H1 (cell line): ENCODE measurements around the gene NOD2. TPM values are rescaled to one million over a fixed set of nuclear protein-coding genes. Genes with fewer than 3 reads are reported as not detected.
A peak's percentile ranks its signal among the peaks of the same experiment; 100 is the strongest.

ENCODE experiments used
- CTCF ChIA-PET: fragments of 300-600 bp; sonication (Branson Sonifier 250); formaldehyde crosslinking; loops from one replicate; lab custom pipeline; 2021; ENCODE audit not compliant: partially characterized antibody; lab: Charles Lee
- POLR2A ChIA-PET: fragments of 300-600 bp; sonication (Branson Sonifier 250); formaldehyde crosslinking; loops from one replicate; lab custom pipeline; 2021; ENCODE audit warnings: inconsistent platforms; ENCODE audit not compliant: partially characterized antibody; lab: Charles Lee
- DNase-seq, 2 experiments: peaks; one replicate each; pipeline versions ENCODE4 v3.0.0 to v3.0.0-alpha.2; 2010 to 2022; ENCODE audit warnings: low spot score in 2 of 2, low read depth in 1 of 2, mixed read lengths in 1 of 2
- FAIRE-seq: peaks from 2 replicates; lab custom pipeline; 2011; peaks lifted over from hg19 to GRCh38; lab: Jason Lieb, UNC
- H2AFZ ChIP-seq: 2 replicates; pipeline ENCODE4 v1.8.1; 2012; ENCODE audit warnings: low read length, inconsistent platforms
- H2AK5ac ChIP-seq: 2 replicates; pipeline ENCODE4 v1.6.1; 2013; ENCODE audit warnings: low read depth, low read length
- H2BK120ac ChIP-seq: replicated peaks from 2 replicates; pipeline ENCODE3; 2013; ENCODE audit warnings: low read depth, low read length, inconsistent platforms
- H2BK12ac ChIP-seq: 2 replicates; pipeline ENCODE4 v1.6.1; 2013; ENCODE audit warnings: low read depth, low read length
- H2BK15ac ChIP-seq: 2 replicates; pipeline ENCODE4 v1.6.1; 2013; ENCODE audit warnings: low read length
- H2BK20ac ChIP-seq: 2 replicates; pipeline ENCODE4 v1.6.1; 2013; ENCODE audit warnings: low read length
- H2BK5ac ChIP-seq: 2 replicates; pipeline ENCODE4 v1.6.1; 2013; ENCODE audit warnings: low read depth, low read length
- H3K14ac ChIP-seq: 2 replicates; pipeline ENCODE4 v1.6.1; 2013; ENCODE audit warnings: inconsistent platforms; ENCODE audit not compliant: insufficient read length
- H3K18ac ChIP-seq: 2 replicates; pipeline ENCODE4 v1.6.1; 2013; ENCODE audit warnings: low read length; ENCODE audit errors: extremely low read depth
- H3K23ac ChIP-seq: 2 replicates; pipeline ENCODE4 v1.6.1; 2013; ENCODE audit warnings: inconsistent platforms; ENCODE audit not compliant: insufficient read length
- H3K23me2 ChIP-seq: 2 replicates; pipeline ENCODE4 v1.6.1; 2013; ENCODE audit warnings: low read depth, low read length
- H3K27ac ChIP-seq: 2 replicates; pipeline ENCODE4 v1.6.1; 2011; ENCODE audit warnings: low read depth, low read length, inconsistent platforms
- H3K27me3 ChIP-seq, 4 experiments: replicated peaks in 1 of 4; 1 replicate in 1 of 4; 2 replicates in 3 of 4; pipeline versions ENCODE4 v1.6.1 to v1.8.1; 2011 to 2013; ENCODE audit warnings: low read length in 3 of 4, mild to moderate bottlenecking in 3 of 4, inconsistent platforms in 2 of 4, mixed read lengths in 2 of 4, moderate library complexity in 1 of 4; ENCODE audit not compliant: control insufficient read depth in 3 of 4, insufficient read depth in 3 of 4; ENCODE audit errors: extremely low read depth in 1 of 4
- H3K36me3 ChIP-seq, 4 experiments: 2 replicates each; pipeline versions ENCODE4 v1.6.1 to v1.8.1; 2011 to 2013; ENCODE audit warnings: mild to moderate bottlenecking in 4 of 4, low read length in 3 of 4, moderate library complexity in 2 of 4, control low read depth in 1 of 4, inconsistent platforms in 1 of 4; ENCODE audit not compliant: insufficient read depth in 4 of 4, control insufficient read depth in 2 of 4
- H3K4ac ChIP-seq: replicated peaks from 2 replicates; pipeline ENCODE3; 2013; ENCODE audit warnings: low read length, low read depth, mixed read lengths, inconsistent platforms; ENCODE audit not compliant: insufficient read length
- H3K4me1 ChIP-seq, 4 experiments: replicated peaks in 1 of 4; 1 replicate in 1 of 4; 2 replicates in 3 of 4; pipeline versions ENCODE4 v1.6.1 to v1.8.1; 2011 to 2013; ENCODE audit warnings: low read length in 3 of 4, inconsistent platforms in 2 of 4, mixed read lengths in 1 of 4; ENCODE audit not compliant: insufficient read depth in 4 of 4, control insufficient read depth in 3 of 4
- H3K4me2 ChIP-seq, 2 experiments: 2 replicates each; pipeline versions ENCODE4 v1.6.1 to v1.8.1; 2011 to 2013; ENCODE audit warnings: low read depth in 2 of 2, low read length in 2 of 2, control low read depth in 1 of 2, inconsistent platforms in 1 of 2, mild to moderate bottlenecking in 1 of 2; ENCODE audit not compliant: insufficient read depth in 1 of 2
- H3K4me3 ChIP-seq, 4 experiments: fragments of 200-600, 300-600 bp in 1 of 4; sonication (generic), shearing (Covaris generic), sonication (Bioruptor Twin) in 1 of 4; 2 replicates each; pipeline versions ENCODE4 v1.5.1 to v1.8.1; 2011 to 2016; ENCODE audit warnings: low read length in 4 of 4, low read depth in 3 of 4, control low read depth in 2 of 4, inconsistent platforms in 2 of 4, mild to moderate bottlenecking in 2 of 4, mixed read lengths in 1 of 4, moderate library complexity in 1 of 4; ENCODE audit not compliant: insufficient read depth in 2 of 4; ENCODE audit errors: extremely low read depth in 1 of 4
- H3K56ac ChIP-seq: replicated peaks from 2 replicates; pipeline ENCODE3; 2013; ENCODE audit warnings: low read depth, mild to moderate bottlenecking, mixed read lengths, low read length, inconsistent platforms; ENCODE audit not compliant: insufficient read length
- H3K79me1 ChIP-seq: 2 replicates; pipeline ENCODE4 v1.6.1; 2013; ENCODE audit warnings: low read depth, low read length, control low read depth
- H3K79me2 ChIP-seq, 2 experiments: 2 replicates each; pipeline versions ENCODE4 v1.6.1 to v1.8.1; 2012 to 2013; ENCODE audit warnings: low read length in 2 of 2, mild to moderate bottlenecking in 2 of 2, inconsistent platforms in 1 of 2; ENCODE audit not compliant: insufficient read depth in 2 of 2, control insufficient read depth in 1 of 2
- H3K9ac ChIP-seq, 4 experiments: replicated peaks in 1 of 4; 1 replicate in 1 of 4; 2 replicates in 3 of 4; pipeline versions ENCODE4 v1.6.1 to v1.8.1; 2011 to 2013; ENCODE audit warnings: low read depth in 3 of 4, low read length in 3 of 4, control low read depth in 2 of 4, mild to moderate bottlenecking in 2 of 4, moderate library complexity in 2 of 4, inconsistent platforms in 1 of 4; ENCODE audit errors: extremely low read depth in 1 of 4
- H3K9me3 ChIP-seq, 2 experiments: 2 replicates each; pipeline versions ENCODE4 v1.6.1 to v1.8.1; 2012 to 2013; ENCODE audit warnings: mild to moderate bottlenecking in 2 of 2, moderate library complexity in 2 of 2, control low read depth in 1 of 2, inconsistent platforms in 1 of 2, low read depth in 1 of 2, low read length in 1 of 2, mixed read lengths in 1 of 2; ENCODE audit not compliant: insufficient read depth in 2 of 2
- H4K20me1 ChIP-seq, 2 experiments: replicated peaks in 1 of 2; 2 replicates each; pipeline versions ENCODE3 to v1.8.1; 2011 to 2013; ENCODE audit warnings: inconsistent platforms in 2 of 2, low read length in 2 of 2, mild to moderate bottlenecking in 1 of 2; ENCODE audit not compliant: insufficient read depth in 2 of 2, control insufficient read depth in 1 of 2
- H4K5ac ChIP-seq: 2 replicates; pipeline ENCODE4 v1.6.1; 2013; ENCODE audit warnings: low read length, low read depth, mixed read lengths, inconsistent platforms; ENCODE audit not compliant: insufficient read length
- H4K8ac ChIP-seq: 2 replicates; pipeline ENCODE4 v1.8.0; 2013; ENCODE audit warnings: mild to moderate bottlenecking, moderate library complexity, low read length, inconsistent platforms; ENCODE audit not compliant: insufficient read depth; ENCODE audit errors: extremely low read depth
- H4K91ac ChIP-seq: replicated peaks from 2 replicates; pipeline ENCODE3; 2013; ENCODE audit warnings: low read length, mixed read lengths, inconsistent platforms; ENCODE audit not compliant: insufficient read length
- E2F6 ChIP-seq: IDR thresholded peaks from 2 replicates; pipeline ENCODE4 v1.6.1; 2012; ENCODE audit warnings: inconsistent platforms
- JUN ChIP-seq: IDR thresholded peaks from 2 replicates; pipeline ENCODE4 v1.6.1; 2011; ENCODE audit warnings: low read depth, mild to moderate bottlenecking, improper control_type of control experiment, low read length
- JUND ChIP-seq: IDR thresholded peaks from 2 replicates; pipeline ENCODE4 v1.6.1; 2011; ENCODE audit warnings: mild to moderate bottlenecking, improper control_type of control experiment, low read length
- KDM5A ChIP-seq: fragments of 200-600 bp; IDR thresholded peaks from 2 replicates; pipeline ENCODE4 v1.7.1; 2012; ENCODE audit warnings: mild to moderate bottlenecking, low read length, inconsistent platforms, mixed read lengths
- RAD21 ChIP-seq, 2 experiments: IDR thresholded peaks in 1 of 2; conservative IDR thresholded peaks in 1 of 2; 2 replicates each; pipeline ENCODE4 v1.6.1; 2011; ENCODE audit warnings: low read depth in 2 of 2, low read length in 2 of 2, improper control_type of control experiment in 1 of 2, inconsistent platforms in 1 of 2, mild to moderate bottlenecking in 1 of 2, moderate library complexity in 1 of 2
- RBBP5 ChIP-seq: IDR thresholded peaks from 2 replicates; pipeline ENCODE4 v1.7.1; 2012; ENCODE audit warnings: low read depth, mild to moderate bottlenecking, inconsistent platforms, low read length, moderate library complexity, borderline replicate concordance
- RNF2 ChIP-seq: fragments of 200-900, 300-1000 bp; sonication (generic); IDR thresholded peaks from 2 replicates; pipeline ENCODE4 v1.7.1; 2016; ENCODE audit warnings: borderline replicate concordance, low read depth, mild to moderate bottlenecking, antibody characterized with exemption, low read length; ENCODE audit not compliant: poor library complexity, severe bottlenecking; ENCODE audit errors: missing control alignments
- SAP30 ChIP-seq: fragments of 300-600 bp; sonication (generic); IDR thresholded peaks from 2 replicates; pipeline ENCODE4 v1.7.1; 2012; ENCODE audit warnings: low read length, moderate library complexity, mild to moderate bottlenecking, inconsistent platforms; ENCODE audit not compliant: insufficient read depth, insufficient replicate concordance
- SP2 ChIP-seq: IDR thresholded peaks from 2 replicates; pipeline ENCODE4 v1.6.1; 2012; ENCODE audit warnings: mild to moderate bottlenecking, low read length, inconsistent platforms
- TAF1 ChIP-seq: IDR thresholded peaks from 2 replicates; pipeline ENCODE4 v1.6.1; 2011; ENCODE audit warnings: mild to moderate bottlenecking, low read depth, low read length
- ZNF274 ChIP-seq: IDR thresholded peaks from 2 replicates; pipeline ENCODE4 v1.7.0; 2012; ENCODE audit warnings: low read length, borderline replicate concordance; ENCODE audit errors: extremely low read depth
- WGBS, 2 experiments: shearing (Covaris generic) in 1 of 2; methylation state at CpG; one replicate each; pipeline versions ENCODE4 v1.1.6 to v1.1.7; 2013 to 2015; ENCODE audit warnings: low lambda C conversion rate in 2 of 2, mixed read lengths in 2 of 2, inconsistent platforms in 1 of 2, low coverage in 1 of 2, missing lambda C conversion rate in 1 of 2; ENCODE audit not compliant: insufficient replicate concordance in 2 of 2, insufficient coverage in 1 of 2, insufficient read length in 1 of 2; ENCODE audit errors: extremely low coverage in 1 of 2, missing lambda C conversion rate in 1 of 2; 5-methylcytosine and 5-hydroxymethylcytosine counted together
- polyA plus RNA-seq, 7 experiments: library from polyadenylated mRNA; depleted of rRNA in 3 of 7; stranded (reverse) in 5 of 7; unstranded in 2 of 7; fragments of >200 nt in 5 of 7; fragments of 200-250 nt in 2 of 7; gene quantifications; 1 replicate in 5 of 7; 2 replicates in 1 of 7; 4 replicates in 1 of 7; pipeline versions ENCODE4 v1.2.1 to v1.2.3, GENCODE V29; 2011 to 2013; ENCODE audit warnings: missing spikeins in 2 of 7, mixed read lengths in 2 of 7
- total RNA-seq: library from RNA; stranded (reverse); fragmentation: NEBNext Ultra II Directional; extraction: Animal tissue kit (Norgen Biotek cat#: 25700); gene quantifications from 2 replicates; pipeline ENCODE4 v1.2.1, GENCODE V29; 2021
- TF ChIP-seq, protein P1 (sequence below): IDR thresholded peaks from 2 replicates; pipeline ENCODE4 v1.6.1; 2012; ENCODE audit warnings: inconsistent platforms

Gene NOD2
- total and polyA plus RNA-seq, 2 of the 8 experiments (the other 6 are each of a cell fraction or from before 2014, with no cell fraction given), result 0.37 to 0.42 TPM

DNA sequence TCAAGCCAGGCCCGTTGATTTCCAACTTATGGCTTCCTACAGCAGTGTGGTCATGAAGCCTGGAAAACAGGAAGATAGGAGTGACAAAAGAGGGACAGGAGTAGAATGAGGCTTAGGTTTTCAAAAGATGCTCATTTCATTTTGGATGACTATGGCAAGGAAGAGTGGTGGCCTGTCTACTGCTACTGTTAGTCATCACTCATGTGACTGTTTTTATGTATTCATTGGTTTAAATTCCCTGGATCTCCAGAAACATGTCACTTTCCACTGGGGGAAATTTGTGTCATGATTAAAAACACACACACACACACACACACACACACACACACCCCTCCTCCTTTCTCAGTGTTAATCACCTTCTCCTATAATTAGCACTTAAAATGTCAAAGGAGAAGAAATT, 47.3 kb downstream of the NOD2 start:
- 50% methylated on average over 1 of the region's 1 CpG; no CpG with 5 or more reads in 1 of the 2 experiments for WGBS, 2 experiments
- no peak overlapping the region for H3K4ac ChIP-seq
- no peak overlapping the region for H2BK20ac ChIP-seq
- no peaks in the 10 kb centered on the region for H3K79me2 ChIP-seq
- H2BK5ac ChIP-seq, result no peak overlapping the region
- H3K36me3 ChIP-seq, result no peaks in the 10 kb centered on the region
- no peak overlapping the region for H3K9ac ChIP-seq
- H2BK12ac ChIP-seq, result no peak overlapping the region
- POLR2A ChIA-PET, result no interaction called here
- TF ChIP-seq SP2, result no peak
- no peak for TF ChIP-seq TAF1
- TF ChIP-seq KDM5A, result no peak
- no peak for TF ChIP-seq RAD21 (IDR thresholded peaks at IDR 0.05 in 1 of 2, conservative IDR thresholded peaks at IDR 0.05 in 1 of 2; ENCODE audit: low read depth in 2 of 2, low read length in 2 of 2)
- TF ChIP-seq, protein P1, sequence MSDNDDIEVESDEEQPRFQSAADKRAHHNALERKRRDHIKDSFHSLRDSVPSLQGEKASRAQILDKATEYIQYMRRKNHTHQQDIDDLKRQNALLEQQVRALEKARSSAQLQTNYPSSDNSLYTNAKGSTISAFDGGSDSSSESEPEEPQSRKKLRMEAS, result no peak
- no peak for TF ChIP-seq RBBP5
- TF ChIP-seq JUN, result no peak
- TF ChIP-seq JUND, result no peak
- no peak for TF ChIP-seq ZNF274
- TF ChIP-seq E2F6, result no peak
- no peak for TF ChIP-seq RNF2
- TF ChIP-seq SAP30, result no peak
- H3K18ac ChIP-seq, result no peak overlapping the region
- H4K5ac ChIP-seq, result no peak overlapping the region
- H2AFZ ChIP-seq, result no peak overlapping the region
- no peak overlapping the region for H3K56ac ChIP-seq
- no peaks in the 10 kb centered on the region for H3K79me1 ChIP-seq
- H3K23me2 ChIP-seq, result no peaks in the 10 kb centered on the region
- no peak overlapping the region for H2BK120ac ChIP-seq
- H4K8ac ChIP-seq, result no peak overlapping the region
- no peak overlapping the region for H3K4me3 ChIP-seq
- no peaks in the 10 kb centered on the region for H4K20me1 ChIP-seq
- no peak overlapping the region for H2BK15ac ChIP-seq
- H3K4me1 ChIP-seq, result peaks cover 3 to 12% (median 5%) of the 10 kb centered on the region in 4 experiments; a peak in 6 of 7 replicates
- no peak overlapping the region for H3K27ac ChIP-seq
- H3K4me2 ChIP-seq, result peak overlapping the region in 1 of 2 experiments; percentile 63; a peak in 1 of 4 replicates
- no peak overlapping the region for H3K23ac ChIP-seq
- CTCF ChIA-PET, result interaction anchor here (1.4 to 2.2 kb wide), 2 partner anchors 65 to 72 kb away, joined by 4 to 7 read pairs; no protein-coding TSS in a partner anchor
- H2AK5ac ChIP-seq, result no peak overlapping the region
- no peak overlapping the region for H4K91ac ChIP-seq
- H3K9me3 ChIP-seq, result no peaks in the 10 kb centered on the region
- no peaks in the 10 kb centered on the region for H3K27me3 ChIP-seq
- DNase-seq, result no peak
- no peak overlapping the region for H3K14ac ChIP-seq
- no peak for FAIRE-seq
